ENCODE data around the gene MICALL1.

The MICALL1 gene

DNA sequence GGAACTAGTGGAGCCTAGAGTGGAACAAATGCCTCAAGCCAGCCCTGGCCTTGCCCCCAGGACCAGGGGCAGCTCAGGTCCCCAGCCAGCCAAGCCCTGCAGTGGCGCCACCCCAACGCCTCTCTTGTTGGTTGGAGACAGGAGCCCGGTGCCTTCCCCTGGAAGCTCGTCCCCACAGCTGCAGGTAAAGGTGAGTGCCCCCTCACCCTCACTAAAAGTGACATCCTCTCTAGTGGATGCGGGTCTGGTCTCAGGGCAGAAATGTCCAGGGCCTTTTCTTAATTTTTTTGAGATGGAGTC lies 21.5 kb downstream of the MICALL1 start:
- peaks cover 52 to 100% (median 95%) of the 10 kb centered on the region in 10 experiments for H3K4me1 ChIP-seq
- TF ChIP-seq Cebpa-rat (IDR thresholded peaks at IDR 0.05): no peak

DNA sequence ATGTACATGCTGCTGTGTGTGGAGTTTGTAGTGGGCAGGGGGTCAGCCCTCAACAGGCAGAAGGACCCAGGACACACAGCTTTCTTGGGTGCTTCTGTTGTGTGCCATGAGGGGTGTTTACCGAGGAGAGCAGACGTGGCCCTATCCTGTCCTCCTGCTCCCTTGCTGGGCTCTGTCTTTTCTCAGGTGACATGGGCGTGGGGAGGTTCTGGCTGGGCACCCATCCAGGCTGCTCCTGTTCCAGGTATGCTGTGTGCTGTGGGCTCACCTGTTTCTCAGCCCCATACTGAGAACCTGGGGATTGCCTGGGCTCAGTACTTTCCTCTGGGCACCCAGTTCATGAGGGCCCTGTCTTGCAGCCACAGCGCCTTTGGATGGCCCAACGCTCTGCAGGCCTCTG lies 23.3 kb downstream of the MICALL1 start:
- peaks cover 0 to 8% (median 0%) of the 10 kb centered on the region in 11 experiments; a peak in 2 of 22 replicates for H3K27me3 ChIP-seq
- peak overlapping the region in 8 of 11 experiments; percentile 33 to 98 (median 92); a peak in 16 of 22 replicates for H3K4me2 ChIP-seq
- no peak for TF ChIP-seq Cebpa-rat (IDR thresholded peaks at IDR 0.05)
- H4K20me1 ChIP-seq: peaks cover 0 to 93% (median 68%) of the 10 kb centered on the region in 11 experiments; a peak in 21 of 22 replicates
- peaks cover 28 to 72% (median 52%) of the 10 kb centered on the region in 11 experiments for H3K36me3 ChIP-seq
- H3K9me3 ChIP-seq (replicated peaks in 1 of 11): no peaks in the 10 kb centered on the region
- H3K9ac ChIP-seq: peak overlapping the region in 5 of 11 experiments; percentile 12 to 65 (median 52); a peak in 9 of 22 replicates
- H3K4me1 ChIP-seq: peaks cover 64 to 100% (median 99%) of the 10 kb centered on the region in 10 experiments
- H3K4me3 ChIP-seq: no peak overlapping the region
- H3K27ac ChIP-seq: peak overlapping the region in 4 of 11 experiments; percentile 7 to 62 (median 41); a peak in 3 of 22 replicates

More for the DNA sequence above, 21.5 kb downstream of the MICALL1 start:
- H3K27me3 ChIP-seq: peaks cover 0 to 8% (median 0%) of the 10 kb centered on the region in 11 experiments; a peak in 2 of 22 replicates
- peak overlapping the region in 4 of 11 experiments; percentile 29 to 65 (median 44); a peak in 7 of 22 replicates for H3K27ac ChIP-seq
- no peaks in the 10 kb centered on the region for H3K9me3 ChIP-seq (replicated peaks in 1 of 11)
- H3K4me2 ChIP-seq: peak overlapping the region; percentile 77 to 99 (median 91)
- peak overlapping the region in 3 of 10 experiments; percentile 52 to 62 (median 54); a peak in 3 of 20 replicates for H3K4me3 ChIP-seq
- peak overlapping the region in 7 of 11 experiments; percentile 30 to 74 (median 60); a peak in 12 of 22 replicates for H3K9ac ChIP-seq
- H3K36me3 ChIP-seq: peaks cover 19 to 80% (median 46%) of the 10 kb centered on the region in 11 experiments
- H4K20me1 ChIP-seq: peaks cover 0 to 95% (median 60%) of the 10 kb centered on the region in 11 experiments; a peak in 21 of 22 replicates

DNA sequence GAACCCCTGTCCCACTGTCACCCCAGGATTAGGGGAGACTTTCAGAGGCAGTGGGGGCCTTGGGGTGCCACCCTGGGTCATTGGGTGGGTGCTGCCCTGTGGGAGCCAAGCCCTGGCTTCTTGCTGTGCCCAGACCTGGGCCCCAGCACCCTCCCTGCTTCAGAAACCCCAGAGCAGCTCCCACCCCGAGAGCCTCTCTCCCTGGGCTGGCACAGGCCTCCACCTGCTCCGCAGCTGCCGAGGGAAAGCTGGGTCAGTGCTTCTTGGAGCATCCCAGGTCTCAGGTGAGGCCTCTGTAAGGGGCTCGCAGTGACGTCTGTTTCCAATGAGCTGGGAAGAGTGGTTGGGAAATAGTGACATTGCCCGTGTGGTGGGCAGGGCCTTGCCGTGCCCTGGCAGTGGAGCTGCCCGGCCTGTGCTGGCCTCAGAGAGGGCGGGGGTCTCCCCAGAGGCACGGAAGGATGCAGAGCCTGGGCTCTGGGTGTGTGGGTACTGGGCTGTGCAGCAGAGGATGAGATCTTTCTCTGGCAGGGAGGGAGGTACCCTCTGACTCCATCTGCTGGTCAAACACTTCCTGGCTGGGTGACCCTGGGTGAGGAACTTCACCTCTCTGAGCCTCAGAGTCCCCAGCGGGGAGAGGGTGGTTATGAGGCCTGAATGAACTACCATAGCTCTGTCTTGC lies 24.3 kb downstream of the MICALL1 start:
- peak overlapping the region; percentile 14 to 98 (median 76) for H3K4me2 ChIP-seq
- peaks cover 56 to 98% (median 93%) of the 10 kb centered on the region in 10 experiments for H3K4me1 ChIP-seq
- peak overlapping the region in 8 of 11 experiments; percentile 7 to 62 (median 32); a peak in 10 of 22 replicates for H3K27ac ChIP-seq
- peaks cover 0 to 83% (median 61%) of the 10 kb centered on the region in 11 experiments; a peak in 21 of 22 replicates for H4K20me1 ChIP-seq
- H3K36me3 ChIP-seq: peaks cover 28 to 71% (median 52%) of the 10 kb centered on the region in 11 experiments
- TF ChIP-seq Cebpa-rat (IDR thresholded peaks at IDR 0.05): no peak
- peaks cover 0 to 8% (median 0%) of the 10 kb centered on the region in 11 experiments; a peak in 2 of 22 replicates for H3K27me3 ChIP-seq
- peak overlapping the region in 9 of 11 experiments; percentile 10 to 65 (median 39); a peak in 13 of 22 replicates for H3K9ac ChIP-seq
- no peaks in the 10 kb centered on the region for H3K9me3 ChIP-seq (replicated peaks in 1 of 11)
- 0 out of 20 replicates have a peak overlapping the region, but pooled peaks of 1 of the 10 experiments have one; percentile 6 for H3K4me3 ChIP-seq

DNA sequence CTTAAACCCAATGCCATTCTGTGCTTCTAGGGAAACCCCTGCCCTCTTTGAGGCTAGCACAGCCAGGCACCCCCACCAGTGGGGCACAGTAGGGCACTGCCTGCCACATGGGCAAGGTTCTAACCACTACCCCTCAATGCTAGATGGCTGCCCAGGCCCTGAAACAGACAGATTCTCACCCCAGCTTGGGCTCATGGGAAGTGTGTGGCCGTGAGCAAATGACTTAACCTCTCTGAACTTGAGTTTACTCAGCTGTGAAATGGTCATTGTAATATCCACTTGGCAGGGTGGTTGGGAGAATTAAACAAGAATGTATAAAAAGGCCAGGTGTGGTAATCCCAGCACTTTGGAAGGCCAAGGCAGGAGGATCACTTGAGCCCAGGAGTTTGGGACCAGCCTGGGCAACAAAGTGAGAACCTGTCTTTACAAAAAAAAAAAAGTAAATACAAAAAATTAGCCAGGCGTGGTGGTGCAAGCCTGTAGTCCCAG lies 24.9 kb downstream of the MICALL1 start:
- Histone ChIP-seq H4K20me1 (peaks cover 0 to 79% (median 61%) of the 10 kb centered on the region in 11 experiments; a peak in 21 of 22 replicates), H3K27me3 (peaks cover 0 to 8% (median 0%) of the 10 kb centered on the region in 11 experiments; a peak in 2 of 22 replicates), H3K4me3 (no peak overlapping the region), H3K36me3 (peaks cover 28 to 68% (median 48%) of the 10 kb centered on the region in 11 experiments), H3K9me3 (replicated peaks in 1 of 11) (no peaks in the 10 kb centered on the region), H3K4me2 (peak overlapping the region; percentile 14 to 98 (median 76); a peak in 21 of 22 replicates), H3K27ac (peak overlapping the region in 4 of 11 experiments; percentile 38 to 62 (median 54); a peak in 8 of 22 replicates), H3K4me1 (peaks cover 50 to 98% (median 93%) of the 10 kb centered on the region in 10 experiments), H3K9ac (peak overlapping the region in 4 of 11 experiments; percentile 46 to 65 (median 53); a peak in 7 of 22 replicates)
- no peak for TF ChIP-seq Cebpa-rat (IDR thresholded peaks at IDR 0.05)

DNA sequence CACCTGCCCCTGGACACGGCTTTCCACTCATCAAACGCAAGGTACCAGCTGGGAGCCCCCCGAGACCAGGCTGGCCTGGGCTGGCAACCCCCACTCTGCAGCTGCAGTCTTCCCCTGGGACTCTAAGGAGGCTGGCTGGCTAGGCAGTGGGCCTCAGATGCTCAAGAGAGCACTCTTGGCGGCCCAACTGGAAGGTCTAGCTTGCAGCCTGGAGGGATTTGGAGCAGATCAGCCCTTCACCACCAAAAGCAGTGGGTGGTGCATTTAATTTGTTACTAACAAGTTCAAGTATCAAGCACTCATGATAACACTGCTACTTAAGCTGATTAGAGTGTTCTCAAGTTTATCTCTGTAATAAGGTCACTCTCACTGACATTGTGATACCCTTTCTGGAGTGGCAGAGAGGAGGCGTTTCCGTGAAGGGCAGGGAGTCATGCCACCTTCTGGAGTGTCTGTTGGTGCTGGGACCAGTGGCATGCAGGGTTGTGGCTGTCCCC lies 25.8 kb downstream of the MICALL1 start:
- H3K27me3 ChIP-seq: peaks cover 0 to 6% (median 0%) of the 10 kb centered on the region in 11 experiments; a peak in 1 of 22 replicates
- peak overlapping the region in 6 of 11 experiments; percentile 9 to 62 (median 37); a peak in 7 of 22 replicates for H3K27ac ChIP-seq
- H3K36me3 ChIP-seq: peaks cover 28 to 67% (median 53%) of the 10 kb centered on the region in 11 experiments
- H3K9ac ChIP-seq: peak overlapping the region in 8 of 11 experiments; percentile 8 to 65 (median 34); a peak in 11 of 22 replicates
- TF ChIP-seq Cebpa-rat (IDR thresholded peaks at IDR 0.05): no peak
- H3K9me3 ChIP-seq (replicated peaks in 1 of 11): no peaks in the 10 kb centered on the region
- H3K4me3 ChIP-seq: peak overlapping the region in 1 of 10 experiments; percentile 20; a peak in 2 of 20 replicates
- H4K20me1 ChIP-seq: peaks cover 0 to 73% (median 55%) of the 10 kb centered on the region in 11 experiments; a peak in 21 of 22 replicates
- peak overlapping the region; percentile 9 to 98 (median 76); a peak in 18 of 22 replicates for H3K4me2 ChIP-seq
- H3K4me1 ChIP-seq: peaks cover 41 to 98% (median 91%) of the 10 kb centered on the region in 10 experiments

DNA sequence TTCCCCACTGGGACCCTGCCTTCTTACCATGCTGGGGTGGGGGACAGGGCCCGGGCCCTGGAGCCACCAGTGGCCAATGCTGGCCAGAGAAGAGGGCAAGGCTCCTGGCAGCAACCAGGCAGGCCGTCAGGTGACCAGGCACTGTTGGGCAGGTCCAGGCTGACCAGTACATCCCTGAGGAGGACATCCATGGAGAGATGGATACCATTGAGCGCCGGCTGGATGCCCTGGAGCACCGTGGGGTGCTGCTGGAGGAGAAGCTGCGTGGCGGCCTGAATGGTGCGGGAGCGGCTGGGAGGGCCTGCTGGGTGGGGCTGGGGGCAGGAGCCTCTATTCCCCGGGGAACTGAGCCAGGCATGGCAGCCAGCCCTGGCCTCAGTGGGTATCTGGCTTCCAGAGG lies 26.3 kb downstream of the MICALL1 start:
- Histone ChIP-seq H3K4me1 (peaks cover 36 to 98% (median 91%) of the 10 kb centered on the region in 10 experiments), H3K27me3 (peaks cover 0 to 2% (median 0%) of the 10 kb centered on the region in 11 experiments; a peak in 1 of 22 replicates), H3K9me3 (replicated peaks in 1 of 11) (no peaks in the 10 kb centered on the region), H3K36me3 (peaks cover 29 to 70% (median 54%) of the 10 kb centered on the region in 11 experiments), H3K9ac (peak overlapping the region in 8 of 11 experiments; percentile 8 to 65 (median 34); a peak in 12 of 22 replicates), H3K4me3 (peak overlapping the region in 1 of 10 experiments; percentile 20; a peak in 2 of 20 replicates), H3K27ac (peak overlapping the region in 4 of 11 experiments; percentile 21 to 60 (median 50); a peak in 6 of 22 replicates), H3K4me2 (peak overlapping the region in 9 of 11 experiments; percentile 43 to 98 (median 88); a peak in 17 of 22 replicates), H4K20me1 (peaks cover 0 to 68% (median 51%) of the 10 kb centered on the region in 11 experiments; a peak in 21 of 22 replicates)
- TF ChIP-seq Cebpa-rat (IDR thresholded peaks at IDR 0.05): no peak

DNA sequence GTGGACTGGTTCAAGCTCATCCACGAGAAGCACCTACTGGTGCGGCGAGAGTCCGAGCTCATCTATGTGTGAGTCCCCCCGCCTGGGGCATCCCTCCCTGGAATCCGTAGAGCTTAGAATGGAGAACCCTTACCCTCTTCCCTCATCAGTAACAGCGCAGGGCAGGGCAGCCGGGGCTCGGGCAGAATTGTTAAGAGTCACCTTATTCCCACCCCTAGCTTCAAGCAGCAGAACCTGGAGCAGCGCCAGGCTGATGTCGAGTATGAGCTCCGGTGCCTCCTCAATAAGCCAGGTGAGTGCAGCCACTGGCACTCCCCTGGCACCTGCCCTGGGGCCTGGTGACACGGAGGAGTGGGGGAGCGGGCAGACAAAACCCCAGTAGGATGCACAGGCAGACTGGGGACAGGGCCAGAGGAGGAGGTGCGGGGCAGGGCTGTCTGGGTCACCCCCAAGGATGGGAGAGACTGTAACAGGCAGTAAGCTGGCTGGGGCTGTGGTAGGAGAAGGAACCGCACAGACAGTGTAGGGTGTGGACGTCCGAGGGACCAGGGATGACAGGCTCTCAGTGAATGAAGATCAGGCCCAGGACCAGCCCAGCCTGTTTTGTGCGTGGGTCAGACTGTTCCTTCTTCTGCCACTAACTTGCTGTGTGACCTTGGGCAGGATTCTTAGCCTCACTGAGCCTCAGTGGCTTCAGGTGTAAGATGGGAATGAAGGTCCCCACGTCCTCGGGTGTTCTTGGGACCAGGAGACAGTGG lies 26.9 kb downstream of the MICALL1 start:
- Histone ChIP-seq H3K4me1 (peaks cover 34 to 98% (median 91%) of the 10 kb centered on the region in 10 experiments), H3K9ac (peak overlapping the region in 6 of 11 experiments; percentile 1 to 65 (median 32); a peak in 10 of 22 replicates), H3K4me3 (no peak overlapping the region), H4K20me1 (peaks cover 0 to 63% (median 46%) of the 10 kb centered on the region in 11 experiments; a peak in 21 of 22 replicates), H3K4me2 (peak overlapping the region; percentile 49 to 98 (median 80)), H3K27ac (peak overlapping the region in 8 of 11 experiments; percentile 6 to 60 (median 27); a peak in 9 of 22 replicates), H3K9me3 (replicated peaks in 1 of 11) (no peaks in the 10 kb centered on the region), H3K27me3 (no peaks in the 10 kb centered on the region), H3K36me3 (peaks cover 35 to 70% (median 57%) of the 10 kb centered on the region in 11 experiments)
- no peak for TF ChIP-seq Cebpa-rat (IDR thresholded peaks at IDR 0.05)

Data from BLaER1 treated with 17β-estradiol and CSF1 and Interleukin-3, amounts not matched to agents 10 nM and 100 nM (cell line).